HG03521 (cell line): Measurements from ENCODE around the gene OSBP2.

ENCODE experiments used
- ATAC-seq: cut with Tn5 transposase; IDR thresholded peaks from one replicate; pipeline ENCODE4 v1.9.1; 2021; ENCODE audit warnings: mild to moderate bottlenecking, moderate library complexity; ENCODE audit not compliant: unreplicated experiment

Gene OSBP2

DNA sequence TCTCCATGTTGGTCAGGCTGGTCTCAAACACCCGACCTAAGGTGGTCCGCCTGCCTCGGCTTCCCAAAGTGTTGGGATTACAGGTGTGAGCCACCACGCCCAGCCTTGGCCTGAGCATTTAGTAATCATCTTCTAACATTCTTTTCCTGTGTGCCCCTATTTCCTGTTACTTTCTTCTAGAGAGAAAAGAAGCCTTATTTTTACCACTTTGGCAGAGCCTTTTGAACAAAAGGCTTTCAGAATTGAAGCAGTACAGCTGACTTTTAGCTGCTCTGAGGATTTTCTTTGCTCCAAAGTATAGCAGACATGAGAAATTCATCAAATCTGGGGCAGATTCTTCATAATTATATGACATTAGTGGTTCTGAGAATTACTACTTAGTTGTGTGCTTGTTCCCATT, 260.5 kb downstream of the OSBP2 start:
- ATAC-seq, result no peak
